IPS-15b (cell line): ENCODE results near the gene USB1.

Experiments
- H3K27me3 ChIP-seq: one replicate; pipeline ENCODE4 v1.6.1; 2013; ENCODE audit warnings: low read length; ENCODE audit not compliant: control insufficient read depth, insufficient read depth
- H3K36me3 ChIP-seq: one replicate; pipeline ENCODE4 v1.6.1; 2013; ENCODE audit warnings: low read length; ENCODE audit not compliant: control insufficient read depth, insufficient read depth
- H3K4me1 ChIP-seq: one replicate; pipeline ENCODE4 v1.6.1; 2013; ENCODE audit warnings: mild to moderate bottlenecking, low read length; ENCODE audit not compliant: control insufficient read depth, insufficient read depth
- H3K4me3 ChIP-seq: one replicate; pipeline ENCODE4 v1.5.1; 2013; ENCODE audit warnings: low read depth, low read length
- H3K9ac ChIP-seq: one replicate; pipeline ENCODE4 v1.6.1; 2013; ENCODE audit warnings: low read depth, mild to moderate bottlenecking, low read length
- H3K9me3 ChIP-seq: one replicate; pipeline ENCODE4 v1.6.1; 2013; ENCODE audit warnings: mild to moderate bottlenecking, low read length; ENCODE audit not compliant: control insufficient read depth, insufficient read depth

Gene USB1

GRCh38 chr16:58034774-58035173 is 33.6 kb downstream of the USB1 start:
- Histone ChIP-seq H3K9me3 (no peaks in the 10 kb centered on the region), H3K4me1 (no peaks in the 10 kb centered on the region), H3K9ac (no peak overlapping the region), H3K27me3 (no peaks in the 10 kb centered on the region), H3K4me3 (no peak overlapping the region), H3K36me3 (peaks cover 16% of the 10 kb centered on the region)

- no peaks in the 10 kb centered on the region for H3K27me3 ChIP-seq
- H3K9ac ChIP-seq: no peak overlapping the region
- H3K9me3 ChIP-seq: no peaks in the 10 kb centered on the region
- no peaks in the 10 kb centered on the region for H3K4me1 ChIP-seq
- peaks cover 24% of the 10 kb centered on the region for H3K36me3 ChIP-seq
- H3K4me3 ChIP-seq: no peak overlapping the region
Observed at GRCh38 chr16:58035356-58036170, 34.4 kb downstream of the USB1 start.

- Histone ChIP-seq H3K4me3 (no peak overlapping the region), H3K4me1 (no peaks in the 10 kb centered on the region), H3K9ac (no peak overlapping the region), H3K27me3 (no peaks in the 10 kb centered on the region), H3K36me3 (peaks cover 33% of the 10 kb centered on the region), H3K9me3 (no peaks in the 10 kb centered on the region)
Observed at GRCh38 chr16:58036943-58037342, 35.7 kb downstream of the USB1 start.

- Histone ChIP-seq H3K27me3 (no peaks in the 10 kb centered on the region), H3K9ac (no peak overlapping the region)
Observed at GRCh38 chr16:58037365-58038057, 36.3 kb downstream of the USB1 start.

GRCh38 chr16:58038219-58038641 is 37.0 kb downstream of the USB1 start:
- H3K4me1 ChIP-seq: no peaks in the 10 kb centered on the region
- no peak overlapping the region for H3K9ac ChIP-seq
- no peaks in the 10 kb centered on the region for H3K9me3 ChIP-seq
- H3K4me3 ChIP-seq: no peak overlapping the region
- H3K27me3 ChIP-seq: no peaks in the 10 kb centered on the region
- H3K36me3 ChIP-seq: peaks cover 44% of the 10 kb centered on the region

More at GRCh38 chr16:58037365-58038057, 36.3 kb downstream of the USB1 start:
- peaks cover 39% of the 10 kb centered on the region for H3K36me3 ChIP-seq
- no peak overlapping the region for H3K4me3 ChIP-seq
- no peaks in the 10 kb centered on the region for H3K4me1 ChIP-seq
- no peaks in the 10 kb centered on the region for H3K9me3 ChIP-seq

GRCh38 chr16:58039829-58040495 is 38.8 kb downstream of the USB1 start:
- Histone ChIP-seq H3K9ac (no peak overlapping the region), H3K36me3 (peaks cover 57% of the 10 kb centered on the region)

GRCh38 chr16:58040496-58040846 is 39.3 kb downstream of the USB1 start:
- Histone ChIP-seq H3K4me3 (no peak overlapping the region), H3K27me3 (no peaks in the 10 kb centered on the region), H3K4me1 (no peaks in the 10 kb centered on the region), H3K36me3 (peaks cover 58% of the 10 kb centered on the region), H3K9me3 (no peaks in the 10 kb centered on the region), H3K9ac (no peak overlapping the region)

More at GRCh38 chr16:58039829-58040495, 38.8 kb downstream of the USB1 start:
- H3K4me3 ChIP-seq: no peak overlapping the region
- H3K4me1 ChIP-seq: no peaks in the 10 kb centered on the region
- H3K27me3 ChIP-seq: no peaks in the 10 kb centered on the region
- H3K9me3 ChIP-seq: no peaks in the 10 kb centered on the region

GRCh38 chr16:58040945-58041627 is 39.9 kb downstream of the USB1 start:
- Histone ChIP-seq H3K4me3 (no peak overlapping the region), H3K9me3 (no peaks in the 10 kb centered on the region), H3K36me3 (peaks cover 58% of the 10 kb centered on the region), H3K9ac (no peak overlapping the region), H3K27me3 (no peaks in the 10 kb centered on the region), H3K4me1 (no peaks in the 10 kb centered on the region)

GRCh38 chr16:58041628-58041955 is 40.4 kb downstream of the USB1 start:
- Histone ChIP-seq H3K9ac (no peak overlapping the region), H3K27me3 (no peaks in the 10 kb centered on the region), H3K36me3 (peaks cover 58% of the 10 kb centered on the region), H3K9me3 (no peaks in the 10 kb centered on the region), H3K4me1 (no peaks in the 10 kb centered on the region), H3K4me3 (no peak overlapping the region)

GRCh38 chr16:58042001-58042885 is 41.0 kb downstream of the USB1 start:
- Histone ChIP-seq H3K36me3 (peaks cover 54% of the 10 kb centered on the region), H3K9me3 (no peaks in the 10 kb centered on the region)

More at GRCh38 chr16:58042001-58042885, 41.0 kb downstream of the USB1 start:
- Histone ChIP-seq H3K9ac (no peak overlapping the region), H3K4me1 (peaks cover 1% of the 10 kb centered on the region), H3K27me3 (no peaks in the 10 kb centered on the region), H3K4me3 (no peak overlapping the region)
